GM23338 (cell line): Measurements from ENCODE around the gene PICALM. TPM values are rescaled to one million over a fixed set of nuclear protein-coding genes. Genes with fewer than 3 reads are reported as not detected.

Experiments used
- ATAC-seq: fragments of 200-7000 bp; cut with Tn5 transposase; 3 replicates; pipeline ENCODE4 v1.9.1; 2020
- DNase-seq: peaks from one replicate; pipeline ENCODE4 v3.0.0-alpha.2; 2015; ENCODE audit warnings: low spot score
- H2AFZ ChIP-seq: fragments of 200-600 bp; sonication (generic); 2 replicates; pipeline ENCODE4 v1.8.0; 2016; ENCODE audit warnings: antibody characterized with exemption, mild to moderate bottlenecking, moderate library complexity
- H3F3A ChIP-seq: fragments of 200-600 bp; sonication (generic); replicated peaks from 2 replicates; pipeline ENCODE4 v1.8.0; 2017; ENCODE audit warnings: antibody characterized with exemption, mixed run types, low read depth
- H3K27ac ChIP-seq: fragments of 200-600 bp; sonication (generic); 2 replicates; pipeline ENCODE4 v1.6.1; 2016; ENCODE audit warnings: low read depth
- H3K27me3 ChIP-seq: fragments of 200-600 bp; sonication (generic); 2 replicates; pipeline ENCODE4 v1.8.0; 2016; ENCODE audit warnings: mild to moderate bottlenecking, mixed run types, moderate library complexity; ENCODE audit not compliant: insufficient read depth
- H3K36me3 ChIP-seq: fragments of 200-600 bp; sonication (generic); 2 replicates; pipeline ENCODE4 v1.8.0; 2016; ENCODE audit warnings: mild to moderate bottlenecking; ENCODE audit not compliant: insufficient read depth
- H3K4me1 ChIP-seq: fragments of 200-600 bp; sonication (generic); 2 replicates; pipeline ENCODE4 v1.8.0; 2016; ENCODE audit warnings: mild to moderate bottlenecking, moderate library complexity; ENCODE audit not compliant: insufficient read depth
- H3K4me2 ChIP-seq: fragments of 200-600 bp; sonication (generic); 2 replicates; pipeline ENCODE4 v1.7.1; 2017; ENCODE audit warnings: mixed run types
- H3K4me3 ChIP-seq: fragments of 200-600 bp; sonication (generic); 2 replicates; pipeline ENCODE4 v1.6.1; 2016; ENCODE audit warnings: mixed run types
- H3K79me2 ChIP-seq: fragments of 200-600 bp; sonication (generic); replicated peaks from 2 replicates; pipeline ENCODE4 v1.8.0; 2017; ENCODE audit warnings: mild to moderate bottlenecking; ENCODE audit not compliant: insufficient read depth
- H3K9me2 ChIP-seq: fragments of 200-600 bp; sonication (generic); 2 replicates; pipeline ENCODE4 v1.8.0; 2017; ENCODE audit not compliant: insufficient read depth
- H4K20me1 ChIP-seq: fragments of 200-600 bp; sonication (generic); replicated peaks from 2 replicates; pipeline ENCODE4 v1.8.0; 2017; ENCODE audit warnings: mild to moderate bottlenecking; ENCODE audit not compliant: insufficient read depth
- H3K27ac Mint-ChIP-seq: 2 replicates; pipeline ENCODE4 v1.8.0; 2020; ENCODE audit warnings: inconsistent platforms, mild to moderate bottlenecking, moderate library complexity, mixed read lengths
- H3K27me3 Mint-ChIP-seq: 3 replicates; pipeline ENCODE4 v1.8.0; 2022; ENCODE audit warnings: low read depth, mild to moderate bottlenecking, moderate library complexity, mixed read lengths, inconsistent platforms; ENCODE audit not compliant: insufficient read depth, poor library complexity
- H3K36me3 Mint-ChIP-seq: 3 replicates; pipeline ENCODE4 v1.8.0; 2021; ENCODE audit warnings: low read depth, mild to moderate bottlenecking, inconsistent platforms, moderate library complexity, mixed read lengths
- H3K4me1 Mint-ChIP-seq: 3 replicates; pipeline ENCODE4 v1.8.0; 2020; ENCODE audit warnings: mild to moderate bottlenecking, inconsistent platforms, mixed read lengths
- H3K4me3 Mint-ChIP-seq: 3 replicates; pipeline ENCODE4 v1.8.0; 2021; ENCODE audit warnings: moderate library complexity, mild to moderate bottlenecking, inconsistent platforms, mixed read lengths
- H3K9me3 Mint-ChIP-seq: 3 replicates; pipeline ENCODE4 v1.8.0; 2020; ENCODE audit warnings: moderate library complexity, mild to moderate bottlenecking, inconsistent platforms, mixed read lengths
- CREB1 ChIP-seq: fragments of 250-450 bp; sonication (Bioruptor Pico); IDR thresholded peaks from 2 replicates; pipeline ENCODE4 v1.5.0; 2020; ENCODE audit warnings: low read depth, mild to moderate bottlenecking, moderate library complexity
- ETS1 ChIP-seq: IDR thresholded peaks from 2 replicates; pipeline ENCODE4 v1.6.1; 2016; ENCODE audit warnings: antibody characterized with exemption
- EZH2 ChIP-seq: fragments of 200-600 bp; sonication (generic); IDR thresholded peaks from one replicate; pipeline ENCODE4 v1.8.0; 2017; ENCODE audit warnings: antibody characterized with exemption, mild to moderate bottlenecking, low read depth; ENCODE audit not compliant: unreplicated experiment
- JUNB ChIP-seq: IDR thresholded peaks from one replicate; pipeline ENCODE4 v1.6.1; 2016; ENCODE audit warnings: antibody characterized with exemption; ENCODE audit not compliant: unreplicated experiment
- NANOG ChIP-seq: IDR thresholded peaks from 2 replicates; pipeline ENCODE4 v1.6.1; 2016; ENCODE audit warnings: antibody characterized with exemption, borderline replicate concordance
- POLR2AphosphoS5 ChIP-seq: IDR thresholded peaks from 2 replicates; pipeline ENCODE4 v1.6.1; 2016; ENCODE audit warnings: antibody characterized with exemption, low read depth
- STAT1 ChIP-seq: IDR thresholded peaks from one replicate; pipeline ENCODE4 v1.6.1; 2016; ENCODE audit warnings: antibody characterized with exemption; ENCODE audit not compliant: unreplicated experiment
- ZNF114 ChIP-seq: fragments of 250-450 bp; sonication (Bioruptor Pico); IDR thresholded peaks from 2 replicates; pipeline ENCODE4 v1.5.0; 2020; ENCODE audit warnings: mild to moderate bottlenecking, moderate library complexity
- ZNF331 ChIP-seq: fragments of 250-450 bp; sonication (Bioruptor Pico); IDR thresholded peaks from 2 replicates; pipeline ENCODE4 v1.5.0; 2020; ENCODE audit warnings: low read depth, mild to moderate bottlenecking, moderate library complexity
- ZNF462 ChIP-seq: fragments of 250-450 bp; sonication (Bioruptor Pico); IDR thresholded peaks from 2 replicates; pipeline ENCODE4 v1.5.0; 2020; ENCODE audit warnings: mild to moderate bottlenecking, moderate library complexity
- polyA plus RNA-seq: library from polyadenylated mRNA; unstranded; fragments of >200 nt; fragmentation: Nextera tagmentation; extraction: Ambion mirVana; gene quantifications from 2 replicates; pipeline ENCODE4 v1.2.1, GENCODE V29; 2016
- total RNA-seq: library from RNA; depleted of rRNA; stranded (reverse); fragments of >200 nt; shearing (Covaris generic); gene quantifications from 2 replicates; pipeline ENCODE4 v1.2.3, GENCODE V29; 2014
- TF ChIP-seq, protein P1 (sequence below), 2 experiments: fragments of 200-600 bp in 1 of 2; sonication (generic) in 1 of 2; conservative IDR thresholded peaks; 2 replicates each; pipeline versions ENCODE4 v1.5.1 to v1.6.1; 2016 to 2017; ENCODE audit warnings: antibody characterized with exemption in 2 of 2, low read depth in 2 of 2, mild to moderate bottlenecking in 2 of 2, moderate library complexity in 1 of 2

The PICALM gene
- total and polyA plus RNA-seq, 2 experiments from 2014 or later = 27.9 to 134 TPM

DNA sequence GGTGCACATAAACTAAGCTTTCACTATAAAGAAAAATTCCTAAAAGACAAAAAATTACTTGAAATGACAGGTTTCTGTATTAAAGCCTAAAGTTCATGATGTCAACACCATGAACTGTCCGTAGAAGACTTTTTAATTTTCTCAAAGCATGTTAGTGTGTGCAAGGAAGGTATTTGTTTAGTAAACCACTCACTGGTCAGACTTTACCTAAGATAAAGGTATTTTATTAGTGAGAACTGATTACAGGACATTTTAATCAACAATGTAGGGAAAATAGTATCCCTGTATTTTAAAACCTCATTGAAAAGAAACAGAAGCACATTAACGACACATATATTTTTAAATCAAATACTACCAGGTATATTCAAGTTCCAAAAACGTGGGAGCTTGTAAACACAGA, 2.9 kb downstream of the PICALM start:
- H3F3A ChIP-seq = no peaks in the 10 kb centered on the region
- TF ChIP-seq ZNF114 = no peak
- no peak for TF ChIP-seq JUNB
- TF ChIP-seq CREB1 = no peak
- TF ChIP-seq ETS1 = no peak
- TF ChIP-seq EZH2 = no peak
- no peak for TF ChIP-seq POLR2AphosphoS5
- no peak for TF ChIP-seq STAT1
- TF ChIP-seq ZNF331 = no peak
- TF ChIP-seq, protein P1, sequence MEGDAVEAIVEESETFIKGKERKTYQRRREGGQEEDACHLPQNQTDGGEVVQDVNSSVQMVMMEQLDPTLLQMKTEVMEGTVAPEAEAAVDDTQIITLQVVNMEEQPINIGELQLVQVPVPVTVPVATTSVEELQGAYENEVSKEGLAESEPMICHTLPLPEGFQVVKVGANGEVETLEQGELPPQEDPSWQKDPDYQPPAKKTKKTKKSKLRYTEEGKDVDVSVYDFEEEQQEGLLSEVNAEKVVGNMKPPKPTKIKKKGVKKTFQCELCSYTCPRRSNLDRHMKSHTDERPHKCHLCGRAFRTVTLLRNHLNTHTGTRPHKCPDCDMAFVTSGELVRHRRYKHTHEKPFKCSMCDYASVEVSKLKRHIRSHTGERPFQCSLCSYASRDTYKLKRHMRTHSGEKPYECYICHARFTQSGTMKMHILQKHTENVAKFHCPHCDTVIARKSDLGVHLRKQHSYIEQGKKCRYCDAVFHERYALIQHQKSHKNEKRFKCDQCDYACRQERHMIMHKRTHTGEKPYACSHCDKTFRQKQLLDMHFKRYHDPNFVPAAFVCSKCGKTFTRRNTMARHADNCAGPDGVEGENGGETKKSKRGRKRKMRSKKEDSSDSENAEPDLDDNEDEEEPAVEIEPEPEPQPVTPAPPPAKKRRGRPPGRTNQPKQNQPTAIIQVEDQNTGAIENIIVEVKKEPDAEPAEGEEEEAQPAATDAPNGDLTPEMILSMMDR (conservative IDR thresholded peaks at IDR 0.05; ENCODE audit: low read depth in 2 of 2) = no peak
- H3K4me3 ChIP-seq = peak overlapping the region; percentile 87
- peaks cover 56% of the 10 kb centered on the region for H4K20me1 ChIP-seq
- H3K27ac ChIP-seq = no peak overlapping the region
- Mint-ChIP-seq H3K9me3 (no peaks in the 10 kb centered on the region), H3K4me3 (peak overlapping the region; percentile 99), H3K27me3 (peaks cover 6% of the 10 kb centered on the region), H3K27ac (no peak overlapping the region), H3K4me1 (peaks cover 50% of the 10 kb centered on the region), H3K36me3 (peaks cover 4% of the 10 kb centered on the region)
- H3K27me3 ChIP-seq = no peaks in the 10 kb centered on the region
- H3K4me1 ChIP-seq = peaks cover 54% of the 10 kb centered on the region
- H2AFZ ChIP-seq = no peak overlapping the region
- no peak for ATAC-seq
- no peaks in the 10 kb centered on the region for H3K9me2 ChIP-seq
- DNase-seq = no peak
- peaks cover 75% of the 10 kb centered on the region for H3K79me2 ChIP-seq
- H3K36me3 ChIP-seq = no peaks in the 10 kb centered on the region
- peak overlapping the region; percentile 78 for H3K4me2 ChIP-seq

DNA sequence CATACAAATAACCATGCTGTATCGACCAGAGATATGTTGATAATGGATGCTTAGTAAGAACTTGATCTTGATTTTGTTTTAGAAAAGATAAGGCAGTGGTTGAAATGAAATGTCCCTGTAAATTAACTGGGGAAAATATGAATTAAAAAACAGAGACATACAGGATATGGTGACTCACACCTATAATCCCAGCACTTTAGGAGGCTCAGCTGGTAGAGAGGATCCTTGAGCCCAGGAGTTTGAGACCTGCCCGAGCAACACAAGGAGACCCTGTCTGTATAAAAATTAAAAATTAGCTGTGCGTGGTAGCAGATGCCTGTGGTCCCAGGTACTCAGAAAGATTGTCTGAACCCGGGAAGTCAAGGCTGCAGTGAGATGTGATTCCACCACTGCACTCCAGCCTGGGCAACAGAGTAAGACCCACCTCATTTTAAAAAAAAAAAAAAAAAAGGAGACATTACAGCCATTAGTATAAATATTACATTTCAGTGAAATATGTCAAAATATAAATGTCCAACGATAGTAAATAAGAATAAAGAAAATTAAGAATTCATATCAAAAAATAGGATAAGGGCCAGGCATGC, 4.6 kb downstream of the PICALM start:
- peaks cover 4% of the 10 kb centered on the region for H3K36me3 Mint-ChIP-seq
- DNase-seq = no peak
- Histone ChIP-seq H4K20me1 (peaks cover 68% of the 10 kb centered on the region), H3K9me2 (no peaks in the 10 kb centered on the region), H3K27me3 (no peaks in the 10 kb centered on the region), H2AFZ (no peak overlapping the region), H3K4me1 (peaks cover 62% of the 10 kb centered on the region), H3K4me2 (no peak overlapping the region), H3K4me3 (no peak overlapping the region), H3K27ac (no peak overlapping the region), H3F3A (no peaks in the 10 kb centered on the region), H3K36me3 (no peaks in the 10 kb centered on the region), H3K79me2 (peaks cover 92% of the 10 kb centered on the region)
- ATAC-seq = no peak
- no peak overlapping the region; the same call in 2 of the 3 replicates for H3K4me3 Mint-ChIP-seq
- no peak overlapping the region for H3K27ac Mint-ChIP-seq
- peaks cover 52% of the 10 kb centered on the region for H3K4me1 Mint-ChIP-seq
- H3K27me3 Mint-ChIP-seq = peaks cover 6% of the 10 kb centered on the region
- no peaks in the 10 kb centered on the region for H3K9me3 Mint-ChIP-seq
- TF ChIP-seq ETS1 = no peak
- no peak for TF ChIP-seq ZNF462 (CRISPR knock-in tag)
- no peak for TF ChIP-seq EZH2
- TF ChIP-seq NANOG = no peak
